ENCODE results near the gene DUSP9.
A peak's percentile ranks its signal among the peaks of the same experiment; 100 is the strongest.
"Not testable (repeated sequence)": the region's sequence is repeated elsewhere in the genome, so short reads cannot be mapped to it uniquely, and the experiment has no call there.

Gene DUSP9

GRCh38 chrX:153646620-153647373 lies at the start of gene DUSP9:
Gene DUSP9 (plus strand): TSS chrX:153647203. CDS start chrX:153647954, 751 bp downstream.
- H3K4me1 Mint-ChIP-seq (ENCODE audit: low read depth): no peaks in the 10 kb centered on the region
- peak within 1 kb of the TSS; percentile 5 for H3K4me3 Mint-ChIP-seq
- H3K27me3 Mint-ChIP-seq (ENCODE audit: low read depth): peaks cover 39% of the 10 kb centered on the region
- H3K9me3 Mint-ChIP-seq: no peaks in the 10 kb centered on the region
- no peak for DNase-seq (ENCODE audit: low spot score)
- H3K27ac Mint-ChIP-seq: no peak within 1 kb of the TSS
- H3K36me3 Mint-ChIP-seq (ENCODE audit: low read depth): no peaks in the 10 kb centered on the region

GRCh38 chrX:153598541-153599191 lies 48.3 kb upstream of the DUSP9 start, which contains the start of gene CCNQ:
Gene CCNQ (minus strand): TSS chrX:153599139. CDS start chrX:153599073, 66 bp downstream.
- H3K36me3 Mint-ChIP-seq (ENCODE audit: low read depth): peaks cover 5% of the 10 kb centered on the region
- peaks cover 34% of the 10 kb centered on the region for H3K4me1 Mint-ChIP-seq (ENCODE audit: low read depth)
- DNase-seq (ENCODE audit: low spot score): peak; percentile 19
- H3K9me3 Mint-ChIP-seq: no peaks in the 10 kb centered on the region
- H3K27me3 Mint-ChIP-seq (ENCODE audit: low read depth): no peaks in the 10 kb centered on the region
- H3K4me3 Mint-ChIP-seq: peak within 1 kb of the TSS; percentile 89
- peak within 1 kb of the TSS; percentile 75 for H3K27ac Mint-ChIP-seq

GRCh38 chrX:153599192-153600031 lies 47.6 kb upstream of the DUSP9 start:
- H3K4me3 Mint-ChIP-seq: peak overlapping the region; percentile 87
- H3K27me3 Mint-ChIP-seq (ENCODE audit: low read depth): no peaks in the 10 kb centered on the region
- H3K27ac Mint-ChIP-seq: no peak overlapping the region
- H3K4me1 Mint-ChIP-seq (ENCODE audit: low read depth): peaks cover 36% of the 10 kb centered on the region
- peak; percentile 91 for DNase-seq (ENCODE audit: low spot score)
- H3K9me3 Mint-ChIP-seq: no peaks in the 10 kb centered on the region
- peaks cover 5% of the 10 kb centered on the region for H3K36me3 Mint-ChIP-seq (ENCODE audit: low read depth)

- H3K27me3 Mint-ChIP-seq (ENCODE audit: low read depth): no peaks in the 10 kb centered on the region
- peaks cover 5% of the 10 kb centered on the region for H3K36me3 Mint-ChIP-seq (ENCODE audit: low read depth)
- peak overlapping the region; percentile 87 for H3K4me3 Mint-ChIP-seq
- no peaks in the 10 kb centered on the region for H3K9me3 Mint-ChIP-seq
- peak overlapping the region; percentile 75 for H3K27ac Mint-ChIP-seq
- peaks cover 36% of the 10 kb centered on the region for H3K4me1 Mint-ChIP-seq (ENCODE audit: low read depth)
- no peak for DNase-seq (ENCODE audit: low spot score)
These were observed 47.0 kb upstream of the DUSP9 start for GRCh38 chrX:153600032-153600373.

- Mint-ChIP-seq H3K9me3 (no peaks in the 10 kb centered on the region), H3K36me3 (ENCODE audit: low read depth) (peaks cover under 1% of the 10 kb centered on the region), H3K27ac (no peak overlapping the region), H3K4me3 (peak overlapping the region; percentile 87), H3K27me3 (ENCODE audit: low read depth) (no peaks in the 10 kb centered on the region), H3K4me1 (ENCODE audit: low read depth) (peaks cover 36% of the 10 kb centered on the region)
- no peak for DNase-seq (ENCODE audit: low spot score)
These were observed 46.1 kb upstream of the DUSP9 start for GRCh38 chrX:153600921-153601320.

- no peak overlapping the region for H3K27ac Mint-ChIP-seq
- no peaks in the 10 kb centered on the region for H3K9me3 Mint-ChIP-seq
- H3K36me3 Mint-ChIP-seq (ENCODE audit: low read depth): no peaks in the 10 kb centered on the region
- peaks cover 34% of the 10 kb centered on the region for H3K4me1 Mint-ChIP-seq (ENCODE audit: low read depth)
- peaks cover 2% of the 10 kb centered on the region for H3K27me3 Mint-ChIP-seq (ENCODE audit: low read depth)
- DNase-seq (ENCODE audit: low spot score): no peak
- H3K4me3 Mint-ChIP-seq: peak overlapping the region; percentile 32
These were observed 45.4 kb upstream of the DUSP9 start for GRCh38 chrX:153601511-153602110.

- no peaks in the 10 kb centered on the region for H3K36me3 Mint-ChIP-seq (ENCODE audit: low read depth)
- H3K27ac Mint-ChIP-seq: no peak overlapping the region
- no peak overlapping the region for H3K4me3 Mint-ChIP-seq
- peaks cover 10% of the 10 kb centered on the region for H3K27me3 Mint-ChIP-seq (ENCODE audit: low read depth)
- no peak for DNase-seq (ENCODE audit: low spot score)
- no peaks in the 10 kb centered on the region for H3K9me3 Mint-ChIP-seq
- H3K4me1 Mint-ChIP-seq (ENCODE audit: low read depth): peaks cover 24% of the 10 kb centered on the region
These were observed 44.4 kb upstream of the DUSP9 start for GRCh38 chrX:153602601-153603000.

- no peaks in the 10 kb centered on the region for H3K9me3 Mint-ChIP-seq
- peaks cover 19% of the 10 kb centered on the region for H3K4me1 Mint-ChIP-seq (ENCODE audit: low read depth)
- H3K27ac Mint-ChIP-seq: no peak overlapping the region
- H3K36me3 Mint-ChIP-seq (ENCODE audit: low read depth): no peaks in the 10 kb centered on the region
- peaks cover 10% of the 10 kb centered on the region for H3K27me3 Mint-ChIP-seq (ENCODE audit: low read depth)
- no peak overlapping the region for H3K4me3 Mint-ChIP-seq
- DNase-seq (ENCODE audit: low spot score): no peak
These were observed 43.8 kb upstream of the DUSP9 start for GRCh38 chrX:153603131-153603656.

GRCh38 chrX:153604666-153605380 lies 42.2 kb upstream of the DUSP9 start:
- not testable (repeated sequence) for H3K4me3 Mint-ChIP-seq; H3K36me3 Mint-ChIP-seq (ENCODE audit: low read depth); H3K27ac Mint-ChIP-seq; DNase-seq (ENCODE audit: low spot score); H3K9me3 Mint-ChIP-seq; H3K27me3 Mint-ChIP-seq (ENCODE audit: low read depth)
- peaks cover 17% of the 10 kb centered on the region for H3K4me1 Mint-ChIP-seq (ENCODE audit: low read depth)

- no peaks in the 10 kb centered on the region for H3K36me3 Mint-ChIP-seq (ENCODE audit: low read depth)
- H3K4me3 Mint-ChIP-seq: no peak overlapping the region
- H3K27me3 Mint-ChIP-seq (ENCODE audit: low read depth): peaks cover 11% of the 10 kb centered on the region
- H3K4me1 Mint-ChIP-seq (ENCODE audit: low read depth): peaks cover 2% of the 10 kb centered on the region
- DNase-seq (ENCODE audit: low spot score): no peak
- H3K9me3 Mint-ChIP-seq: no peaks in the 10 kb centered on the region
- H3K27ac Mint-ChIP-seq: no peak overlapping the region
These were observed 40.5 kb upstream of the DUSP9 start for GRCh38 chrX:153606503-153606902.

GRCh38 chrX:153608376-153608775 lies 38.6 kb upstream of the DUSP9 start:
- H3K27me3 Mint-ChIP-seq (ENCODE audit: low read depth): peaks cover 11% of the 10 kb centered on the region
- H3K9me3 Mint-ChIP-seq: no peaks in the 10 kb centered on the region
- no peak for DNase-seq (ENCODE audit: low spot score)
- no peak overlapping the region for H3K27ac Mint-ChIP-seq
- H3K36me3 Mint-ChIP-seq (ENCODE audit: low read depth): no peaks in the 10 kb centered on the region
- no peak overlapping the region for H3K4me3 Mint-ChIP-seq
- peaks cover 2% of the 10 kb centered on the region for H3K4me1 Mint-ChIP-seq (ENCODE audit: low read depth)

- Mint-ChIP-seq H3K9me3 (no peaks in the 10 kb centered on the region), H3K4me1 (ENCODE audit: low read depth) (peaks cover under 1% of the 10 kb centered on the region), H3K27ac (no peak overlapping the region), H3K4me3 (no peak overlapping the region), H3K36me3 (ENCODE audit: low read depth) (no peaks in the 10 kb centered on the region), H3K27me3 (ENCODE audit: low read depth) (peaks cover 11% of the 10 kb centered on the region)
- no peak for DNase-seq (ENCODE audit: low spot score)
These were observed 38.2 kb upstream of the DUSP9 start for GRCh38 chrX:153608806-153609205.

Measured in T-helper 2 cell treated with Interferon-gamma antibody and Interleukin-4, amounts not matched to agents 5 μg/mL and 100 μg/mL, for 36 hours (primary cell).